Mesothelial cell of epicardium (in vitro differentiated cells): Measurements from ENCODE around the gene GMDS. TPM values are rescaled to one million over a fixed set of nuclear protein-coding genes. Genes with fewer than 3 reads are reported as not detected.

Experiments
- DNase-seq, 2 experiments: peaks; one replicate each; pipeline ENCODE4 v3.0.0; 2021; ENCODE audit warnings: low spot score in 2 of 2; ENCODE audit not compliant: unreplicated experiment in 2 of 2
- H3K27ac Mint-ChIP-seq: 2 replicates; pipeline ENCODE4 v1.8.0; 2021; ENCODE audit warnings: mixed read lengths
- H3K27me3 Mint-ChIP-seq: 2 replicates; pipeline ENCODE4 v1.8.0; 2021; ENCODE audit warnings: low read depth, mixed read lengths
- H3K36me3 Mint-ChIP-seq: 2 replicates; pipeline ENCODE4 v1.8.0; 2021; ENCODE audit warnings: mixed read lengths
- H3K4me1 Mint-ChIP-seq: 2 replicates; pipeline ENCODE4 v1.8.0; 2021; ENCODE audit warnings: mixed read lengths
- H3K4me3 Mint-ChIP-seq: 2 replicates; pipeline ENCODE4 v1.8.0; 2021; ENCODE audit warnings: mild to moderate bottlenecking, moderate library complexity, mixed read lengths
- H3K9me3 Mint-ChIP-seq: 2 replicates; pipeline ENCODE4 v1.8.0; 2021; ENCODE audit warnings: mixed read lengths
- total RNA-seq: library from RNA; stranded (reverse); gene quantifications from 3 replicates; pipeline ENCODE4 v1.2.1, GENCODE V29; 2021
- TF ChIP-seq, protein P1 (sequence below): fragments of 200-600 bp; sonication (generic); IDR thresholded peaks from one replicate; pipeline ENCODE4 v1.5.0; 2021; ENCODE audit warnings: antibody characterized with exemption; ENCODE audit not compliant: unreplicated experiment

GMDS gene
- total RNA-seq, 1 donor from 2014 or later, result 39.9 TPM

DNA sequence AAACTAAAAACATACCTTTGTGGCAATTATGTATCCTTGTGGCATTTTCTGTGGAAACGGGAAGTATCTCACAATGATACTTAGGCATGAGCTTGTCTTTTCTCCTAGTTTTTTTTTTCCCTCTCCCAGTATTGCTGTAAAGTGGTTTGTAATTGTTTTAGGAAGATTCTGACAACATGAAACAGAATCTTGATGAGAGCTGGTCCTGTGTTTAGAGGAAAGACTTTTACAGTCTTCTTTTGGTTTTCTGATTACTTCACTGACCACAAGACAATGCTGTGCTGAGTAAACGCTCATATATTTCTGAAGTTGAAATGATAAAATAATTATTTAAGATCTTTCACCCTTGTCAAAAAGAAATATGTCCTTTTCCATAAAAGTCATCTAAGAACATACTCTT lies 434.5 kb downstream of the GMDS start:
- TF ChIP-seq, protein P1, sequence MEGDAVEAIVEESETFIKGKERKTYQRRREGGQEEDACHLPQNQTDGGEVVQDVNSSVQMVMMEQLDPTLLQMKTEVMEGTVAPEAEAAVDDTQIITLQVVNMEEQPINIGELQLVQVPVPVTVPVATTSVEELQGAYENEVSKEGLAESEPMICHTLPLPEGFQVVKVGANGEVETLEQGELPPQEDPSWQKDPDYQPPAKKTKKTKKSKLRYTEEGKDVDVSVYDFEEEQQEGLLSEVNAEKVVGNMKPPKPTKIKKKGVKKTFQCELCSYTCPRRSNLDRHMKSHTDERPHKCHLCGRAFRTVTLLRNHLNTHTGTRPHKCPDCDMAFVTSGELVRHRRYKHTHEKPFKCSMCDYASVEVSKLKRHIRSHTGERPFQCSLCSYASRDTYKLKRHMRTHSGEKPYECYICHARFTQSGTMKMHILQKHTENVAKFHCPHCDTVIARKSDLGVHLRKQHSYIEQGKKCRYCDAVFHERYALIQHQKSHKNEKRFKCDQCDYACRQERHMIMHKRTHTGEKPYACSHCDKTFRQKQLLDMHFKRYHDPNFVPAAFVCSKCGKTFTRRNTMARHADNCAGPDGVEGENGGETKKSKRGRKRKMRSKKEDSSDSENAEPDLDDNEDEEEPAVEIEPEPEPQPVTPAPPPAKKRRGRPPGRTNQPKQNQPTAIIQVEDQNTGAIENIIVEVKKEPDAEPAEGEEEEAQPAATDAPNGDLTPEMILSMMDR, result no peak
- no peak for DNase-seq
- H3K9me3 Mint-ChIP-seq, result no peaks in the 10 kb centered on the region
- H3K4me3 Mint-ChIP-seq, result no peak overlapping the region
- H3K36me3 Mint-ChIP-seq, result no peaks in the 10 kb centered on the region
- no peak overlapping the region for H3K27ac Mint-ChIP-seq
- peaks cover 43% of the 10 kb centered on the region for H3K4me1 Mint-ChIP-seq
- peaks cover 2% of the 10 kb centered on the region for H3K27me3 Mint-ChIP-seq

DNA sequence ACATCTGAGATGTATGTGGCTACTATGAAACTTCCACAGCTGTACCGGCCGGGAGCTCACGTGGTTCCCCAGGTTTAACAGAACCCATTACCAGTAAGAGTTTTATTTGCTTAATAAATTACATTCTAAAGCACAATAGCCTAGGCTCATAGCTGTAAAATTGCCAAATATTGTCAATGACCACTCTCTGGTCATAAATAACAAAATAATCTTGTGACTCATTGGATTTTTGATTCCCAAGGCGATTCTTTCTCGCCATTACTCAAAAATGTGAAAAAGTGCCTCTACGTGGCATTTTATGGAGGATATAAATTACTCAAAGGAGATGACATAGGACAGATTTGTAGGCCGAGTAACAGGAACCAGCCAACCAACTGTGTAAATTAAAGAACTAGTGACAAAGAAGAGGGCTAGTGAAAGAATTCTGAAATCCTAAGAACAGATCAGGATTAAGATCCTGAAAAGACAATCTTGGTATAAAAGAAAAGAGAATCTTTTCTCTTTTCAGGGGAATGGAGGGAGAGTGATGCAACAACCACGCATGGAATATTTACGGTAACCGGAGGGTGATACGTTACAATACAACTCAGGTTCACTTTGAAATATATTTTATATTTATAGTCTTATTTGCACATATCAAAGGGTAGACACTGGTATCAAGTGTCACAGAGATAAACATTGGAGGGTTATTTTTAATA lies 436.0 kb downstream of the GMDS start:
- H3K4me1 Mint-ChIP-seq, result peaks cover 40% of the 10 kb centered on the region
- no peaks in the 10 kb centered on the region for H3K9me3 Mint-ChIP-seq
- H3K4me3 Mint-ChIP-seq, result no peak overlapping the region
- TF ChIP-seq, protein P1, result no peak
- H3K27ac Mint-ChIP-seq, result peak overlapping the region; percentile 86
- DNase-seq, result no peak
- peaks cover 2% of the 10 kb centered on the region for H3K27me3 Mint-ChIP-seq
- H3K36me3 Mint-ChIP-seq, result no peaks in the 10 kb centered on the region

DNA sequence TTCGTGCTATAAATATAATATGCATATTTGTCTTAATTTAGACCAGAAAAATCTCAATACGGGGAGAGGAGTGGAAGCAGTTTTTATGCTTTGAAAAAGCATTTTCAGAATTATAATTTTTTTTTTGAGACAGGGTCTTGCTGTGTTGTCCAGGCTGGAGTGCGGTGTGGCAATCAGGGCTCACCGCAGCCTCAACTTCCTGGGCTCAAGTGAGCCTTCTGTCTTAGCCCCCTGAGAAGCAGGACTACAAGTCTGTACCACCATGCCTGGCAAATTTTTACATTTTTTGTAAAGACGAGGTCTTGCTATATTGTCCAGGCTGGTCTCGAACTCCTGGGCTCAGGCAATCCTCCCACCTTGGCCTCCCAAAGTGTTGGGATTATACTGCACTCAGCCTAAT lies 438.5 kb downstream of the GMDS start:
- TF ChIP-seq, protein P1, result no peak
- H3K27ac Mint-ChIP-seq, result no peak overlapping the region
- no peak for DNase-seq
- H3K36me3 Mint-ChIP-seq, result no peaks in the 10 kb centered on the region
- peaks cover 52% of the 10 kb centered on the region for H3K4me1 Mint-ChIP-seq
- no peaks in the 10 kb centered on the region for H3K9me3 Mint-ChIP-seq
- no peak overlapping the region for H3K4me3 Mint-ChIP-seq
- peaks cover 1% of the 10 kb centered on the region for H3K27me3 Mint-ChIP-seq

DNA sequence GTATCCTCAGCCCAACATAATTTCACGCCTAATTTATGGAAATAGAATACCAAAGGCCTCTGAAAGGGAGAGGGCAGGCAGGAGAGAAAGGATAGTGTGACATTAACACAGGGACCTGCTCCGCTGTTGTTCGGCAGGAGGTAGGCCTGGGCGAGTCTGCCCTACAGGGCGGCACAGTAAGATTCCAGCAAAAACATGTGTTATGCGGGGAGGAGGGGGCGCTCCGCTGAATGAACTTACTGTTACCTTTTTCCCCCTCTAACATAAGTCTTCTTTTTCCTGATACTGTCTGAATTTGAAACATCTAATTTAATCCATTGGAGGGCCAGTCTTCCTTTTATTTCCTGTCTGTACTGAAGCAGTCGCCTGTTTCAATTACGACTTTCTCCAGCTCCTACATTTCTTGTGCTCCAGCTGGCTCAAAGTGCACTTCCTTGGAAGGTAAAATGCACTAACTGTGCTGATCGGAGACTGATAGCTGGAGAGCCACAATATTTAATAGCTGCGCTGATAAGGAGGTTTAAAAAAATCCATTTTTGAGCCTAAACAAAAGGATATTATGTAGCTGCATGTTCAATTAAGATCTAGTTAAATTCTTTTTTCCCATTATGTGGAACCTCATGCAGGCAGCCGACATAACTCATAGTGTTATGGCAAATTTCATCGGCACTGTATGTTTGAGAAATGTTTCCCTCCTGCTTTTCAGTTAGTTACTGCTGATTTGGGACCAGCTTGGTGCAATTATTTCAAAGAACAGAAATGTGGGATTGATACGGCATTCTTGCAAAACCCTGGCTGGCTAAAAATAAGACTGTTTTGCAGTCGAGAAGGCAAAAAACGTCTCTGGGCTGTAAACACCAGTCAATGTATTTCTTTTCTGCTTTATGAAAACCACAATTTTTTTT lies 442.7 kb downstream of the GMDS start:
- no peak for DNase-seq
- Mint-ChIP-seq H3K9me3 (no peaks in the 10 kb centered on the region), H3K36me3 (no peaks in the 10 kb centered on the region), H3K27me3 (no peaks in the 10 kb centered on the region), H3K4me1 (peaks cover 55% of the 10 kb centered on the region), H3K4me3 (peak overlapping the region; percentile 1), H3K27ac (peak overlapping the region; percentile 85)
- TF ChIP-seq, protein P1, result no peak

DNA sequence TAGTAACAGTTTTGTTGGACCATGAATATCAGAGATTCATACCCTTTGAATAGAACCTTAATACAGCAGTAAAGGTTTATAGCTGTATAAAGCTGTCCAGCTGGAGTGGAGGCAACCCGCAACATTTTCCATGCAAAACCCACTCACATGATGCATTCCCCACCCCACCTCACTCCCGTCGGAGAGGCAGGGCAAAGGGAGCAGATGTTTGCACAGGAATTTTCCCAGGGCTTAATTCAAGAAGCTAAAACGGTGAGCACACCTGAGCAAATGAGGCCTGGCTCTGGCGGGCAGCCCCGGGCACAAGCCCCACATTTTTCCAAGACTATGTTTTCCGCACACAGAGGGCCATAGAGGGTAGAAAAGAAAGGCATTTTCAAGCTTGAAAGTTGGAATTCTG lies 444.0 kb downstream of the GMDS start:
- Mint-ChIP-seq H3K27me3 (no peaks in the 10 kb centered on the region), H3K27ac (peak overlapping the region; percentile 93), H3K36me3 (no peaks in the 10 kb centered on the region), H3K4me1 (peaks cover 69% of the 10 kb centered on the region), H3K9me3 (no peaks in the 10 kb centered on the region), H3K4me3 (no peak overlapping the region)
- no peak for DNase-seq
- TF ChIP-seq, protein P1, result no peak
